GM12864 (cell line): ENCODE data around the gene SYTL2.
"Not testable (repeated sequence)": the region's sequence is repeated elsewhere in the genome, so short reads cannot be mapped to it uniquely, and the experiment has no call there.

ENCODE experiments used
- DNase-seq: peaks from one replicate; pipeline ENCODE4 v3.0.0-alpha.2; 2011; ENCODE audit warnings: low read depth
- H3K4me3 ChIP-seq: 2 replicates; pipeline ENCODE4 v1.5.1; 2011; ENCODE audit warnings: mild to moderate bottlenecking, low read depth, low read length, control low read depth
- CTCF ChIP-seq: IDR thresholded peaks from 2 replicates; pipeline ENCODE4 v1.5.1; 2011; ENCODE audit warnings: low read depth, mild to moderate bottlenecking, moderate library complexity, low read length, control low read depth, inconsistent platforms; ENCODE audit errors: missing control alignments

Gene SYTL2

GRCh38 chr11:85779956-85780640 lies 30.8 kb downstream of the SYTL2 start:
- no peak for TF ChIP-seq CTCF
- DNase-seq = no peak
- no peak overlapping the region for H3K4me3 ChIP-seq

GRCh38 chr11:85777603-85777972 lies 33.4 kb downstream of the SYTL2 start:
- not testable (repeated sequence) for DNase-seq, H3K4me3 ChIP-seq

- no peak for DNase-seq
- no peak for TF ChIP-seq CTCF
Observed at GRCh38 chr11:85776951-85777602, 33.9 kb downstream of the SYTL2 start.

GRCh38 chr11:85774256-85775101 lies 36.5 kb downstream of the SYTL2 start:
- TF ChIP-seq CTCF = no peak
- no peak overlapping the region for H3K4me3 ChIP-seq
- no peak for DNase-seq

More at GRCh38 chr11:85776951-85777602, 33.9 kb downstream of the SYTL2 start:
- no peak overlapping the region for H3K4me3 ChIP-seq

- DNase-seq = no peak
- no peak overlapping the region for H3K4me3 ChIP-seq
- no peak for TF ChIP-seq CTCF
Observed at GRCh38 chr11:85772695-85773094, 38.2 kb downstream of the SYTL2 start.

- TF ChIP-seq CTCF = no peak
- no peak for DNase-seq
- no peak overlapping the region for H3K4me3 ChIP-seq
Observed at GRCh38 chr11:85771568-85771967, 39.4 kb downstream of the SYTL2 start.

GRCh38 chr11:85769771-85770170 lies 41.2 kb downstream of the SYTL2 start:
- no peak overlapping the region for H3K4me3 ChIP-seq
- no peak for DNase-seq
- TF ChIP-seq CTCF = no peak
